ENCODE measurements around the gene CHRNB2. TPM values are rescaled to one million over a fixed set of nuclear protein-coding genes. Genes with fewer than 3 reads are reported as not detected.

Gene CHRNB2
- total RNA-seq, 1 experiment from 2014 or later, result 0.82 TPM

GRCh38 chr1:154574716-154575115, 7.1 kb downstream of the CHRNB2 start:
- in situ Hi-C loops (cut with HindIII; ENCODE audit: low pct_unique_long_range_greater_than_20kb, low sequenced_read_pairs), result no loop called here
- DNase-seq (ENCODE audit: low read depth, low spot score), result no peak

- no peak for DNase-seq (ENCODE audit: low read depth, low spot score)
- in situ Hi-C loops (cut with HindIII; ENCODE audit: low pct_unique_long_range_greater_than_20kb, low sequenced_read_pairs), result no loop called here
Measured at GRCh38 chr1:154575147-154575927, 7.8 kb downstream of the CHRNB2 start.

- in situ Hi-C loops (cut with HindIII; ENCODE audit: low pct_unique_long_range_greater_than_20kb, low sequenced_read_pairs), result no loop called here
- DNase-seq (ENCODE audit: low read depth, low spot score), result no peak
Measured at GRCh38 chr1:154575951-154576566, 8.5 kb downstream of the CHRNB2 start.

- DNase-seq (ENCODE audit: low read depth, low spot score), result no peak
- in situ Hi-C loops (cut with HindIII; ENCODE audit: low pct_unique_long_range_greater_than_20kb, low sequenced_read_pairs), result no loop called here
Measured at GRCh38 chr1:154577346-154578057, 9.9 kb downstream of the CHRNB2 start.

- in situ Hi-C loops (cut with HindIII; ENCODE audit: low pct_unique_long_range_greater_than_20kb, low sequenced_read_pairs), result no loop called here
Measured at GRCh38 chr1:154578058-154578418, 10.5 kb downstream of the CHRNB2 start.

GRCh38 chr1:154579374-154579773, 11.8 kb downstream of the CHRNB2 start:
- no peak for DNase-seq (ENCODE audit: low read depth, low spot score)
- in situ Hi-C loops (cut with HindIII; ENCODE audit: low pct_unique_long_range_greater_than_20kb, low sequenced_read_pairs), result no loop called here

More at GRCh38 chr1:154578058-154578418, 10.5 kb downstream of the CHRNB2 start:
- no peak for DNase-seq (ENCODE audit: low read depth, low spot score)

GRCh38 chr1:154581766-154582165, 14.2 kb downstream of the CHRNB2 start:
- no peak for DNase-seq (ENCODE audit: low read depth, low spot score)
- in situ Hi-C loops (cut with HindIII; ENCODE audit: low pct_unique_long_range_greater_than_20kb, low sequenced_read_pairs), result no loop called here

GRCh38 chr1:154582885-154583284, 15.3 kb downstream of the CHRNB2 start:
- DNase-seq (ENCODE audit: low read depth, low spot score), result no peak
- in situ Hi-C loops (cut with HindIII; ENCODE audit: low pct_unique_long_range_greater_than_20kb, low sequenced_read_pairs), result no loop called here

- in situ Hi-C loops (cut with HindIII; ENCODE audit: low pct_unique_long_range_greater_than_20kb, low sequenced_read_pairs), result no loop called here
- DNase-seq (ENCODE audit: low read depth, low spot score), result no peak
Measured at GRCh38 chr1:154583773-154584172, 16.2 kb downstream of the CHRNB2 start.

- DNase-seq (ENCODE audit: low read depth, low spot score), result no peak
- in situ Hi-C loops (cut with HindIII; ENCODE audit: low pct_unique_long_range_greater_than_20kb, low sequenced_read_pairs), result no loop called here
Measured at GRCh38 chr1:154584267-154584994, 16.9 kb downstream of the CHRNB2 start.

GRCh38 chr1:154586231-154586630, 18.7 kb downstream of the CHRNB2 start:
- DNase-seq (ENCODE audit: low read depth, low spot score), result no peak
- in situ Hi-C loops (cut with HindIII; ENCODE audit: low pct_unique_long_range_greater_than_20kb, low sequenced_read_pairs), result no loop called here

- in situ Hi-C loops (cut with HindIII; ENCODE audit: low pct_unique_long_range_greater_than_20kb, low sequenced_read_pairs), result no loop called here
- no peak for DNase-seq (ENCODE audit: low read depth, low spot score)
Measured at GRCh38 chr1:154586641-154587040, 19.1 kb downstream of the CHRNB2 start.

GRCh38 chr1:154589780-154590179, 22.2 kb downstream of the CHRNB2 start:
- in situ Hi-C loops (cut with HindIII; ENCODE audit: low pct_unique_long_range_greater_than_20kb, low sequenced_read_pairs), result no loop called here
- no peak for DNase-seq (ENCODE audit: low read depth, low spot score)

- no peak for DNase-seq (ENCODE audit: low read depth, low spot score)
- in situ Hi-C loops (cut with HindIII; ENCODE audit: low pct_unique_long_range_greater_than_20kb, low sequenced_read_pairs), result no loop called here
Measured at GRCh38 chr1:154590756-154591155, 23.2 kb downstream of the CHRNB2 start.

- in situ Hi-C loops (cut with HindIII; ENCODE audit: low pct_unique_long_range_greater_than_20kb, low sequenced_read_pairs), result no loop called here
- DNase-seq (ENCODE audit: low read depth, low spot score), result no peak
Measured at GRCh38 chr1:154591206-154591605, 23.6 kb downstream of the CHRNB2 start.

GRCh38 chr1:154593390-154593789, 25.8 kb downstream of the CHRNB2 start:
- in situ Hi-C loops (cut with HindIII; ENCODE audit: low pct_unique_long_range_greater_than_20kb, low sequenced_read_pairs), result no loop called here
- DNase-seq (ENCODE audit: low read depth, low spot score), result no peak

GRCh38 chr1:154594811-154595210, 27.2 kb downstream of the CHRNB2 start:
- DNase-seq (ENCODE audit: low read depth, low spot score), result no peak
- in situ Hi-C loops (cut with HindIII; ENCODE audit: low pct_unique_long_range_greater_than_20kb, low sequenced_read_pairs), result no loop called here

- in situ Hi-C loops (cut with HindIII; ENCODE audit: low pct_unique_long_range_greater_than_20kb, low sequenced_read_pairs), result no loop called here
- DNase-seq (ENCODE audit: low read depth, low spot score), result no peak
Measured at GRCh38 chr1:154595621-154596020, 28.0 kb downstream of the CHRNB2 start.
